Measurements from ENCODE around the gene FBXW5. TPM values are rescaled to one million over a fixed set of nuclear protein-coding genes. Genes with fewer than 3 reads are reported as not detected.
A peak's percentile ranks its signal among the peaks of the same experiment; 100 is the strongest.

FBXW5 gene
- total and polyA plus RNA-seq, 5 experiments from 2014 or later, result 62.9 to 93.1 (median 92.1) TPM

DNA sequence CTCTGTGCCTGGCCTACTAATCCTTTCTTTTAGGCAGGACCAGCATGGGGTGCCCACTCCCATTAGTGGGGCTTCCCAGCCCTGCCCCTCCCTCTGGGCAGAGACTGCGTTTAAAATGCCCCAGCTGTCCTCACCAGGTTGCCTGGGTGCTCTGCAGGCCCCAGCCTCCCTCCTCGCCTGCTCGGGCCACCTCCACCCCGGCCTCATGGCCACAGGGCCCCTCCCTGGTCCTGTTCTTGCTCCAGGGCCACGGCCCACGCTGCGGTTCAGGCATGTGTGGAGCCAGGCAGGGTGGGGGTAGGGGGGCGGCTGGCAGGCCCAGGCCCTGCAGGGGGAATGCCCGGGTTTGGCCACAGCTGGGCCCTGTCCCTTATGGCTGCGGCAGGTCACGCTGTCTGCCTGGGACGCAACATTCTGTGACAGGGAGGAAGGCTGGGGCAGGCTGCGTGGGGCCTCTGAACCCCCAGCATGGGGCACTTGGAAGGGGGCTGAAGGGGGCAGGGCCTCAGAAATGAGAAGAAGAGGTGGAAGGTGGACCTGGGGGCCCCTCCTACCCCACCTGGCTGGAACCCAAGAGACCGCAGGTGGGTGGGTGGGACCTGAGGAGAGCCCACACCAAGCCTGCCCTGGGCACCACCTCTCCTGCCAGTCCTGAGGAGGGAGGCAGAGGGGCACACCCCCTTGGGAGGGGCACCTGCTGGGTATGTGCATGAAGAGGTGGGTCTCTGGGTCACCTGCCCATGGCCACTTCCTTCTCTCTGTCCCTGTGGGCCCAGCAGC, 7.2 kb upstream of the FBXW5 start, which contains the start of gene LCN12:
LCN12 (plus strand) TSS at position 733 of the 780 bp plus-strand sequence. CDS start 55 bp downstream, outside the sequence.
- Mint-ChIP-seq H3K4me3 (peak within 1 kb of the TSS in 6 of 10 donors; percentile 19 to 88 (median 42)), H3K36me3 (no peaks in the 10 kb centered on the region), H3K4me1 (peaks cover 10 to 26% (median 20%) of the 10 kb centered on the region in 4 donors), H3K27ac (peak within 1 kb of the TSS in 7 of 10 donors; percentile 18 to 79 (median 43)), H3K9me3 (peaks cover 0 to 6% (median 0%) of the 10 kb centered on the region in 9 donors), H3K27me3 (no peaks in the 10 kb centered on the region)
- no peak for ATAC-seq
- POLR2A ChIA-PET, result interaction anchor here (0.6 to 9.5 kb wide), 9 partner anchors 8 to 79 kb away, joined by 3 to 113 read pairs (median 4); partner anchors contain the start of genes CLIC3 and PAXX
- peak in 2 of 10 donors; percentile 3 to 48 for DNase-seq

DNA sequence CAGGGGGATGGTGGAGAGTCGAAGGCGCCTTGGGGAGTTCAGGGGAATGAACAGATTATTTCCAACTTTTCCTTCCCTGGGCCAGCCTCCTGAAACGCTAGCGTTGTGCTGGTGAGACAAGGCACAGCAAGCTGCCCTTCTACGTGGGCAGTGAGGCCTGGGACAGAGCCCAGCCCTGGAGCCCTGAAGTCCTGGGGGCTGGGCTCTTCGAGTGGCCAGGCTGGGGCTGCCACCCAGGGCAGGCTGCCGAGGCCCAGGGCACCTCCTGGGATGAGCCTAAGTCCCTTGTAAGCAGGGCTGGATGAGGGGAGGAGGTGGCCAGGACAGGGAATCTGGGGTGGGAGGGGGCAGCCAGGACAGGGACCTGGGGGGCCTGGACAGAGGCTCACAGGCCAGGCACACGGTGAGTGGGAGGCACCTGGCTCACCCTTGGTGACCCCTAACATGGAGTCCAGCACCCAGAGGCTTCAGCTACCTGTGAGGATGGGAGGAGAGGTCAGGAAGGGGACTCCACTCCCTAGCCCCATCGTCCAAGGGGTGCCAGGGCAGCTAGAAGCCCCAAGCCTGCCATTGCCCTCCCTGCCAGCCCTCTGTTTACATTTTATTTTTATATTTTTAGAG, 6.2 kb upstream of the FBXW5 start:
- POLR2A ChIA-PET, result interaction anchor here (0.7 to 9.5 kb wide), 6 partner anchors 9 to 84 kb away, joined by 3 to 113 read pairs (median 7); partner anchors contain the start of genes CLIC3 and PAXX
- H3K27me3 Mint-ChIP-seq, result no peaks in the 10 kb centered on the region
- peak overlapping the region; percentile 75 to 93 (median 86) for H3K4me3 Mint-ChIP-seq
- DNase-seq, result no peak
- ATAC-seq, result no peak
- peak overlapping the region; percentile 67 to 96 (median 90) for H3K27ac Mint-ChIP-seq
- peaks cover 6 to 20% (median 17%) of the 10 kb centered on the region in 4 donors for H3K4me1 Mint-ChIP-seq
- no peaks in the 10 kb centered on the region for H3K36me3 Mint-ChIP-seq
- no peaks in the 10 kb centered on the region for H3K9me3 Mint-ChIP-seq

DNA sequence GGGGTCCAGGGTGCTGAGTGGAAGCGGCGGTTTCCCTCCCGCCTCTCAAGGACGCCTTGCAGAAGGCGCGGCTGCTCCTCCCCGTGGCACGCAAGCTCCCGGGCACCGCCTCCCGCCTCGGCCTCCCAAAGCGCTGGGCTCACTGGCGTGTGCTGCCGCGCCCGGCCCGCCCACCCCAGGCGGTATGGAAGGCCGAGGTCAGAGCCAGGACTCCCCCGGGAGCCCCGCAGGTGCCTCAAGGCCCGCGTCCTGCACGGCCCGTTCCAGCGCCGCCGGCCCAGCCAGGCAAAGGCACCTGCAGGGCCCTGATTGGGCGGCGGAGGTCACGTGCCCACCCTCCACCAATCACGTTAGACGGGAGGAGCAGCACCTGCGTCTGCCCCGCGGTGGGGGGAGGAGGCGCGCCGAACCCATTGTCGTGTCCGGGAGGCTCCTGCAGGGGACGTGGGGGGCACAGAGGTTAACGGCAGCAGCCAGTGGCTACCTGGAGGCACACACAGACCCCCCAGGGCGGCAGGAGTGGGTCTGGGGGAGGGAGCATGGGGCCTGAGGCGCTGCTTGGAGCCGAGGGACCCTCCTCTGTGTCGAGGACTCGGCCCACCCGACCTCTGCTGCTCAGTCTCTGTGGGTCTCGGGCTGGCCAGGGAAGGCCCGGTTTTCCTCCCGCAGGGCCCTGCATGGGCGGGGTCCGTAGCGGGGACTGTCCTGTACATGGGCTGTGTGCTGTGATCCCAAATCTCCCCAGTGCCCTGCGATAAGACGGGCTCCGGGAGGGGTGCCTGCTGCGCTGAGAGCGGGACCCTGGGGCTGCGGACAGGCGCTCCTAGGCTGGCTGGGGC, 5.5 kb upstream of the FBXW5 start:
- Mint-ChIP-seq H3K36me3 (no peaks in the 10 kb centered on the region), H3K27me3 (no peaks in the 10 kb centered on the region), H3K4me1 (peaks cover 6 to 18% (median 17%) of the 10 kb centered on the region in 4 donors), H3K27ac (peak overlapping the region; percentile 67 to 96 (median 90)), H3K9me3 (no peaks in the 10 kb centered on the region), H3K4me3 (peak overlapping the region; percentile 77 to 93 (median 86))
- POLR2A ChIA-PET, result interaction anchor here (0.7 to 9.5 kb wide), 8 partner anchors 10 to 85 kb away, joined by 3 to 113 read pairs (median 6); partner anchors contain the start of genes CLIC3 and PAXX
- DNase-seq (peak; percentile 94 to 99 (median 96)), ATAC-seq (peak; percentile 96 to 98)

DNA sequence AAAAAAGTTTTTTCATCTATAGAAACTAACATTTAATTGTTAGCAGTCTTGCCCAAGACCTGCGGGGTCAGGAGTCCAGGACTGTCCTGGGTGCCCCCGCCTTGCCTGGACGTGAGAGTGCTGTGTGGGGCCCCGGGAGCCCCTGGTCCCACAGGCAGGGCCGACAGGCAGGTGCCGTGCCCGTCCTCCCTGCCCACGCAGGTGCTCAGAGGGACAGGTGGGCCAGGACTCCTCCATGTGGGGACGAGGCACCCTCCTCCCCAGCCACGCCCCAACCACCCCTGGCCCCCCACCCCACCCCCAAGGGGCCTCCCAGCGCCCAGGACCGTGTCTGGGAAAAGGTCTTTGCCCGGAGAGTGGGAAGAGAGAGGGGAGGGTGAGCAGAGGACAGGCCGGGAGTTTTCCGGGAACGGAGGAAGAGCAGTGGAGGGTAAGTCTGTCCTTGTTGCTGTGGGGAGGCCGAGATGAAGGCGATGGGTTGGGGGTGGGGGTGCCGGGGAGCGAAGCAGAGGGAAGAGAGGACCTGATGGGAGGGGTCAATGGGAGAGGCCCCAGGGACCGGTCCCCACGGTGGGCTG, 4.8 kb upstream of the FBXW5 start:
- peak in 1 of 10 donors; percentile 7 for DNase-seq
- Mint-ChIP-seq H3K4me3 (peak overlapping the region; percentile 77 to 92 (median 83)), H3K27ac (peak overlapping the region; percentile 67 to 96 (median 89)), H3K9me3 (no peaks in the 10 kb centered on the region), H3K36me3 (no peaks in the 10 kb centered on the region), H3K4me1 (peaks cover 7 to 22% (median 19%) of the 10 kb centered on the region in 4 donors), H3K27me3 (no peaks in the 10 kb centered on the region)
- ATAC-seq, result no peak
- POLR2A ChIA-PET, result interaction anchor here (0.7 to 9.5 kb wide), 9 partner anchors 23 to 274 kb away, joined by 3 to 113 read pairs (median 5); partner anchors contain the start of genes CLIC3 and PAXX

DNA sequence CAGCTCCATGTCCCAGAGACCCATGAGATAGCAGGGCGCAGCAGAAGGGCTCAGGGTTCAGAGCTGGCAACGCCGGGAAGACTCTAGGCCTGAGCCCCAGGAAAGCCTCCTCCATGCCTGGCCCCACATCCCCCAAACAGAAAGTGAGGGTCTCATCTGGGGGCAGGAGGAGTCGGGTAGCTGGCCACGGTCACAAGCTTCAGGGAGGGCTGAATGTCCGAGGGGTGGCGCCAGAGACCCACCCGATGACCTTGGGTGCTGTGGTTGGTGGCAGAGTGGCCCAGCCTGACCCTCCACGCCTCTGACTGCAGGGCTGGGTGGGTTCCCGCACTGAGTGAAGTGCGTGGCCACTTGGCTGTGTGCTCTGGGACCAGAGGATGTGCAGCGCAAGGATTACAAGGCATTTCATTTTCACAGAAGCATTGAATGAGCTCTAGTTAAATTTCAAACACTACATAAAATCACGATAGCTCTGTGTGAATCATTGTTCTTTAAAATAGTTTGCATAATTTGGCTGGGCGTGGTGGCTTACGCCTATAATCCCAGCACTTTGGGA, 3.5 kb upstream of the FBXW5 start:
- Mint-ChIP-seq H3K9me3 (no peaks in the 10 kb centered on the region), H3K4me3 (peak overlapping the region in 9 of 10 donors; percentile 14 to 82 (median 60)), H3K27me3 (no peaks in the 10 kb centered on the region), H3K36me3 (no peaks in the 10 kb centered on the region), H3K27ac (peak overlapping the region in 8 of 10 donors; percentile 46 to 92 (median 70)), H3K4me1 (peaks cover 7 to 26% (median 21%) of the 10 kb centered on the region in 4 donors)
- POLR2A ChIA-PET, result interaction anchor here (0.5 to 9.5 kb wide), 10 partner anchors 12 to 141 kb away, joined by 3 to 113 read pairs (median 5); partner anchors contain the start of genes ABCA2, CLIC3, MAN1B1 and PAXX
- ATAC-seq (no peak), DNase-seq (peak in 3 of 10 donors; percentile 11 to 64 (median 23))

DNA sequence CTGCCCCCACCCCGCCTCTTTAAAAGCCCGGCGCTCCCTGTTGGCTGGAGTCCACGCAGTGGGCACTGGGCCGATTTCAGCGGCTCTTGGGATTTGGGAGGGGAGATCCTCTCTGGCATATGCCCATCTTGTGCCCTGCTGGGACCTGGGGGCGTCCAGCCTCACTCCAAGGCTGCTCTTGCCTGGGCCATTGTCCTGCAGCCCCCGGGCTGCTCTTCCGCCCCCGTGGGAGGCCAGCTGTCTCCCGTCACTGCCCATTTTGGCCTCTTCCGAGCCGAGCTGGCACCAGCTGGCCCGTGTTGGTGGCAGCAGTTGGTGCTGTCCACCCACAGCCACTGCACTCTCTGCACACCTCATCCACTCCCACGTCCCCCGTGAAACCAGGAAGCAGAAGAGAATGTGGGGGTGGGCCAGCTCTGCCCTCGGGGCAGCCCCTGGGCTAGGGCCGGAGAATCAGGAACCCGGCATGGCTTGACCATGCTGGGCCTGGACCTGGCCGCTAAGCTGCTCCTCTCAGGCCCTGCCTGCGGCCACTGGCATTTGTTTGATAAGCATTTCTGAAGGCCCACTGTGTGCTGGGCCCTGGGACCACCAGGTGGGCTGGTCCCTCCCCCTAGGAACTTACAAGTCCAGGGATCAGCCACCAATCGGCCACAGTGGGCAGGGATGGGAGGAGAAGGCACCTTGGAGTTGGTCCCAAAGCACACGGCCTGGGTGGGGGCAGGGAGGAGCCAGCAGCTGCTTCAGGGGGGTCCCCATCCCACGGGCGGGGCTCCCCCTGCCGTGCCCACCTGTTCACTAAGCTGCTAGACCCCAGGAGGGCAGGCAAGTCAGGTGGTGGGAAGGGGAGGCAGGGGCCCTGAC, 2.7 kb upstream of the FBXW5 start:
- H3K27me3 Mint-ChIP-seq, result no peaks in the 10 kb centered on the region
- H3K36me3 Mint-ChIP-seq, result no peaks in the 10 kb centered on the region
- POLR2A ChIA-PET, result interaction anchor here (0.5 to 9.5 kb wide), 10 partner anchors 13 to 140 kb away, joined by 3 to 113 read pairs (median 6); partner anchors contain the start of genes ABCA2, CLIC3, MAN1B1 and PAXX
- DNase-seq (peak in 2 of 10 donors; percentile 4 to 62), ATAC-seq (no peak)
- peak overlapping the region in 2 of 10 donors; percentile 3 to 43 for H3K27ac Mint-ChIP-seq
- H3K4me3 Mint-ChIP-seq, result peak overlapping the region in 3 of 10 donors; percentile 19 to 62 (median 26)
- no peaks in the 10 kb centered on the region for H3K9me3 Mint-ChIP-seq
- H3K4me1 Mint-ChIP-seq, result peaks cover 7 to 31% (median 21%) of the 10 kb centered on the region in 4 donors

DNA sequence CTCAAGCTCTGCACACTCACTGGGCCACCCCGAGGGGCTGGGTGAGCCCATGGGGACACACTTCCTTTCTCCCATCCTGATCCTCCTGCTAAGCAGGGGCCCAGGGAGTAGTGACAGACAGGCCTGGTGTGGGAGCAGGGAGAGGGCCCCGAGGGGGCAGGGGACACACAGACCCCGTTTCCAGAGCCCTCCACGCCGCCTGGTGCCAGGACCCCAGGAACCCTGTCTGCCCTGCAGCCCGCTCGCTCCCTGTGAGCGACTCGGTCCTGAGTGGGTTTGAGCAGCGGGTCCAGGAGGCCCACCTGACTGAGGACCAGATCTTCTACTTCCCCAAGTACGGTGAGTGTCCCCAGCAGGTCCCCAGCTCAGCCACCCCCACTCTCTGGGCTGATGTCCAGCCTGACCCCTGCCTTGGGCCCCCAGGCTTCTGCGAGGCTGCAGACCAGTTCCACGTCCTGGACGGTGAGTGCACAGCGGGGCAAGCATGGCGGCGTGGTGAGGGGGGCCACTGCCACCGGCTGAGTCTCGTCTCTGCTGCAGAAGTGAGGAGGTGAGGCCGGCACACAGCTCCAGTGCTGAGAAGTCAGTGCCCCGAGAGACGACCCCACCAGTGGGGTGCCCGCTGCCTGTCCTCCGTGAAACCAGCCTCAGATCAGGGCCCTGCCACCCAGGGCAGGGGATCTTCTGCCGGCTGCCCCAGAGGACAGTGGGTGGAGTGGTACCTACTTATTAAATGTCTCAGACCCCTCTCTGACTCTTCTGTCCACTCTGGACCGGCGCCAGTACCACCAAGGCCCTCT, 1.9 kb upstream of the FBXW5 start:
- no peak overlapping the region for H3K27ac Mint-ChIP-seq
- H3K4me3 Mint-ChIP-seq, result no peak overlapping the region
- H3K9me3 Mint-ChIP-seq, result no peaks in the 10 kb centered on the region
- H3K36me3 Mint-ChIP-seq, result peaks cover 0 to 7% (median 0%) of the 10 kb centered on the region in 3 donors
- ATAC-seq (no peak), DNase-seq (peak in 1 of 10 donors; percentile 51)
- H3K27me3 Mint-ChIP-seq, result no peaks in the 10 kb centered on the region
- POLR2A ChIA-PET, result interaction anchor here (1.0 to 9.5 kb wide), 9 partner anchors 13 to 121 kb away, joined by 3 to 113 read pairs (median 6); partner anchors contain the start of genes ABCA2, AJM1, CLIC3 and PAXX
- H3K4me1 Mint-ChIP-seq, result peaks cover 7 to 34% (median 22%) of the 10 kb centered on the region in 4 donors

DNA sequence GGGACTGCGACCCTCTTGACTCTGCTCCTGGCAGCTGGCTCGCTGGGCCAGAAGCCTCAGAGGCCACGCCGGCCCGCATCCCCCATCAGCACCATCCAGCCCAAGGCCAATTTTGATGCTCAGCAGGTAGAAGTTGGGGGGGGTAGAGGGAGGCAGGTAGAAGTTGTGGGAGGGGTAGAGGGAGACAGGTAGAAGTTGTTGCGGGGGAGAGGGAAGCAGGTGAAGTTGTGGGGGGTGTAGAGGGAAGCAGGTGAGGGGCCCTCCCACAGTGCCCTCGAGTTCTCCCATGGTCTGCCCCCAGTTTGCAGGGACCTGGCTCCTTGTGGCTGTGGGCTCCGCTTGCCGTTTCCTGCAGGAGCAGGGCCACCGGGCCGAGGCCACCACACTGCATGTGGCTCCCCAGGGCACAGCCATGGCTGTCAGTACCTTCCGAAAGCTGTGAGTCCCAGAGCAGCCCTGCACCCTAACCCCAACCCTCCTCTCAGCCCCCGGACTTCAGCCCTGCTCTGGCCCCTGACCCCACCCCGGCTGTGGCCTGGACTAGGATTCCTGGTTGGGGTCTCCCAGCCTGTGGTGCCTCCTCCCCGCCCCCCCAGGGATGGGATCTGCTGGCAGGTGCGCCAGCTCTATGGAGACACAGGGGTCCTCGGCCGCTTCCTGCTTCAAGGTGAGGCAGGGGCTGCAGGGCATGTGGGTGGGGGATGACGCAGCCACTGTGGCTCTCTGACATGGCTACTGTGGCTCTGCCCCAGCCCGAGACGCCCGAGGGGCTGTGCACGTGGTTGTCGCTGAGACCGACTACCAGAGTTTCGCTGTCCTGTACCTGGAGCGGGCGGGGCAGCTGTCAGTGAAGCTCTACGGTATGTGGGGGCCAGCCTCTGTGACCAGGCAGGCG, 1.0 kb upstream of the FBXW5 start:
- no peaks in the 10 kb centered on the region for H3K27me3 Mint-ChIP-seq
- H3K4me1 Mint-ChIP-seq, result peaks cover 7 to 36% (median 21%) of the 10 kb centered on the region in 4 donors
- H3K27ac Mint-ChIP-seq, result peak overlapping the region in 3 of 10 donors; percentile 25 to 85 (median 48)
- POLR2A ChIA-PET, result interaction anchor here (0.8 to 9.5 kb wide), 10 partner anchors 14 to 407 kb away, joined by 3 to 113 read pairs (median 4); partner anchors contain the start of genes ABCA2, AJM1, CLIC3 and PAXX
- no peaks in the 10 kb centered on the region for H3K9me3 Mint-ChIP-seq
- peak in 1 of 10 donors; percentile 63 for DNase-seq
- no peak for ATAC-seq
- H3K4me3 Mint-ChIP-seq, result no peak overlapping the region
- H3K36me3 Mint-ChIP-seq, result peaks cover 0 to 13% (median 0%) of the 10 kb centered on the region in 3 donors

DNA sequence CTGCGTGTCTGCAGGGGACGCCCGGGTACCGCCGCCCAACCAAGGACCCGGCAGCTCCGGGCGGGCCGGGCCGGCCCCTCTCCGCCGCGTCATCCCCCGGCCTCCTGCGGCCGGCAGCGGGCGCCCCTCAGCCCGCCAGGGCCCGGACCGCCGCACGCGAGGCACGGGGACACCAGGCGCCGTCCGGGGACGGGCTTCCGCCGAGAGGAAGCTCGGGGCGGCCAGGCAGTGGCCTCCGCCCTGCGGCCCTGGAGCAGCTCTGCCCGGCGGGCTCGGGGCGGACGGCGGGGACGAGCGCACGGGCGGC, 373 bp downstream of the FBXW5 start:
- no peaks in the 10 kb centered on the region for H3K27me3 Mint-ChIP-seq
- POLR2A ChIA-PET, result interaction anchor here (0.7 to 9.5 kb wide), 15 partner anchors 51 to 405 kb away, joined by 3 to 113 read pairs (median 3); partner anchors contain the start of genes CLIC3, EDF1, PAXX and RABL6
- H3K27ac Mint-ChIP-seq, result peak overlapping the region in 1 of 10 donors; percentile 22
- H3K9me3 Mint-ChIP-seq, result no peaks in the 10 kb centered on the region
- peaks cover 5 to 29% (median 14%) of the 10 kb centered on the region in 4 donors for H3K4me1 Mint-ChIP-seq
- H3K36me3 Mint-ChIP-seq, result peaks cover 0 to 19% (median 0%) of the 10 kb centered on the region in 3 donors
- no peak for DNase-seq
- ATAC-seq, result peak; percentile 35 to 58
- H3K4me3 Mint-ChIP-seq, result peak overlapping the region in 6 of 10 donors; percentile 72 to 89 (median 81)

Measured in naive thymus-derived CD8-positive, alpha-beta T cell (primary cell).